ENCODE results near the gene RHOU.

Gene RHOU

GRCh38 chr1:228785366-228786330 lies 50.4 kb downstream of the RHOU start:
- DNase-seq = no peak

- DNase-seq = no peak
Observed at GRCh38 chr1:228786361-228787129, 51.3 kb downstream of the RHOU start.

- no peak for DNase-seq
Observed at GRCh38 chr1:228791791-228792190, 56.5 kb downstream of the RHOU start.

- no peak for DNase-seq
Observed at GRCh38 chr1:228792601-228793000, 57.3 kb downstream of the RHOU start.

GRCh38 chr1:228793032-228793431 lies 57.8 kb downstream of the RHOU start:
- no peak for DNase-seq

- no peak for DNase-seq
Observed at GRCh38 chr1:228794173-228794572, 58.9 kb downstream of the RHOU start.

GRCh38 chr1:228794810-228795209 lies 59.5 kb downstream of the RHOU start:
- DNase-seq = no peak

GRCh38 chr1:228795596-228795995 lies 60.3 kb downstream of the RHOU start:
- no peak for DNase-seq

Data from NCI-H1694 treated with DMSO at 0.1 percent for 48 hours (cell line).